ENCODE measurements around the gene ZNF710.

GRCh38 chr15:90015749-90016148, 14.6 kb downstream of the ZNF710 start:
- no peak for TF ChIP-seq IKZF4 (CRISPR knock-in tag; IDR thresholded peaks at IDR 0.05; ENCODE audit: borderline replicate concordance, low read depth, not compliant biosample characterization)
- TF ChIP-seq ZNF292 (CRISPR knock-in tag; IDR thresholded peaks at IDR 0.05; ENCODE audit: borderline replicate concordance, low read depth): no peak
- no peak for TF ChIP-seq TCF7 (IDR thresholded peaks at IDR 0.05; ENCODE audit: low read depth)
- TF ChIP-seq MZF1 (CRISPR knock-in tag; IDR thresholded peaks at IDR 0.05; ENCODE audit: borderline replicate concordance): no peak
- TF ChIP-seq SNAPC2 (CRISPR knock-in tag; IDR thresholded peaks at IDR 0.05): no peak
- no peak for TF ChIP-seq NFIB (CRISPR knock-in tag; IDR thresholded peaks at IDR 0.05; ENCODE audit: borderline replicate concordance)
- no peak for TF ChIP-seq HNRNPUL1 (IDR thresholded peaks at IDR 0.05; ENCODE audit: low read depth, low read length)
- TF ChIP-seq, protein P1, sequence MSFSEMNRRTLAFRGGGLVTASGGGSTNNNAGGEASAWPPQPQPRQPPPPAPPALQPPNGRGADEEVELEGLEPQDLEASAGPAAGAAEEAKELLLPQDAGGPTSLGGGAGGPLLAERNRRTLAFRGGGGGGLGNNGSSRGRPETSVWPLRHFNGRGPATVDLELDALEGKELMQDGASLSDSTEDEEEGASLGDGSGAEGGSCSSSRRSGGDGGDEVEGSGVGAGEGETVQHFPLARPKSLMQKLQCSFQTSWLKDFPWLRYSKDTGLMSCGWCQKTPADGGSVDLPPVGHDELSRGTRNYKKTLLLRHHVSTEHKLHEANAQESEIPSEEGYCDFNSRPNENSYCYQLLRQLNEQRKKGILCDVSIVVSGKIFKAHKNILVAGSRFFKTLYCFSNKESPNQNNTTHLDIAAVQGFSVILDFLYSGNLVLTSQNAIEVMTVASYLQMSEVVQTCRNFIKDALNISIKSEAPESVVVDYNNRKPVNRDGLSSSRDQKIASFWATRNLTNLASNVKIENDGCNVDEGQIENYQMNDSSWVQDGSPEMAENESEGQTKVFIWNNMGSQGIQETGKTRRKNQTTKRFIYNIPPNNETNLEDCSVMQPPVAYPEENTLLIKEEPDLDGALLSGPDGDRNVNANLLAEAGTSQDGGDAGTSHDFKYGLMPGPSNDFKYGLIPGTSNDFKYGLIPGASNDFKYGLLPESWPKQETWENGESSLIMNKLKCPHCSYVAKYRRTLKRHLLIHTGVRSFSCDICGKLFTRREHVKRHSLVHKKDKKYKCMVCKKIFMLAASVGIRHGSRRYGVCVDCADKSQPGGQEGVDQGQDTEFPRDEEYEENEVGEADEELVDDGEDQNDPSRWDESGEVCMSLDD (CRISPR knock-in tag; IDR thresholded peaks at IDR 0.05; ENCODE audit: borderline replicate concordance): no peak
- no peak for TF ChIP-seq EZH2 (conservative IDR thresholded peaks at IDR 0.05; ENCODE audit: low read depth, low read length)

All from HepG2 (cell line).